Fibroblast of pulmonary artery (primary cell): Measurements from ENCODE around the gene DISP2.

ENCODE experiments used
- DNase-seq: peaks from one replicate; pipeline ENCODE4 v3.0.0-alpha.2; 2010; ENCODE audit warnings: low read depth
- H3K4me3 ChIP-seq: replicated peaks from 2 replicates; pipeline ENCODE4 v1.5.1; 2011; ENCODE audit warnings: low read depth, mild to moderate bottlenecking, control low read depth, low read length, moderate library complexity
- TF ChIP-seq, protein P1 (sequence below): IDR thresholded peaks from 2 replicates; pipeline ENCODE4 v1.5.1; 2011; ENCODE audit warnings: mild to moderate bottlenecking, control low read depth, low read length, inconsistent platforms; ENCODE audit errors: missing control alignments

DISP2 gene

DNA sequence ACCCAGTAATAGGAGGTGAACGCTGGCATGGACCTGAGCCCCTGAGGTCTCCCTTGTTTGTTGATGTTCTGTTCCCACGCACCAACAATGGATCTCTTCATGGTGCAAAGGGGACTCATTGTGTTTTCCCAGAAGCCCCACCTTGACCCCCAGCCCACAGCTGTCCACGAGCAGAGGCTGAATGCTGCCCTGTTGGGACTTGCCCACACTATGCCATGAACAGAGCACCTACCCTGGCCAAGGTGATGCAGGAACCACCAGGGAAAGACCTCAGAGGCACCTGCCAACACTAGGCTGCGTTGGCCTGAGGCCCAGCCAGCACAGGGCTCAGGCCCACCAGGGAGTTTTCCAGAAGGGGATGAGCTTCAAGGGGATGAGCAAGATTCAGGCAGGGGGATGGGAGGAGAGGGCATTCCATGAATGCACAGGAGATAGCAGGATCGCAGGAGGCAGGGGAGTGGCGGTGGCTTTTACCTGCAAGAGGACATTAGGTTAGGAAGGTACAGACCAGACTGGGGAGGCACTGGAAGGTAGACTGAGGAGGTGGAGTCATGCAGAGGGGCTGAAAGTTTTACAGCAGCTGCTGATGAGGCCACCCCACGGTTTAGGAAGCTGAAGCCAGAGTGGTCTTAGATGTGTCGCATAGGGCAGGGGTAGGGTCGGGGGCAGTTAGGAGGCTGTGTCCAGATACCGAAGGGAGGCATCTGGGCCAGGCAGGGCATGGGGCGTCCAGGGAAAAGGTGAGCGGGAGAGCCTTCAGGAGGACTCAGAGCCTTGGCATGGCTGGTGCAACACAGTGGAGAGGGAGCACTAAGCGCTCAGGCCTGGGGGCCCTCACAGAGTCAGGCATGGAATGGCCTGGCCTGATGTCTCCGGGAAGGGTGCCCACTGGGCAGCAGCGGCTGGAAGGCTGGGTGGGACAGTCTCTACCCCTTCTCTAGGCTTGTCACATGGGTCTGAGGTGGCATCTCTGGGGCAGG, 11.2 kb upstream of the DISP2 start:
- DNase-seq, result no peak
- TF ChIP-seq, protein P1, sequence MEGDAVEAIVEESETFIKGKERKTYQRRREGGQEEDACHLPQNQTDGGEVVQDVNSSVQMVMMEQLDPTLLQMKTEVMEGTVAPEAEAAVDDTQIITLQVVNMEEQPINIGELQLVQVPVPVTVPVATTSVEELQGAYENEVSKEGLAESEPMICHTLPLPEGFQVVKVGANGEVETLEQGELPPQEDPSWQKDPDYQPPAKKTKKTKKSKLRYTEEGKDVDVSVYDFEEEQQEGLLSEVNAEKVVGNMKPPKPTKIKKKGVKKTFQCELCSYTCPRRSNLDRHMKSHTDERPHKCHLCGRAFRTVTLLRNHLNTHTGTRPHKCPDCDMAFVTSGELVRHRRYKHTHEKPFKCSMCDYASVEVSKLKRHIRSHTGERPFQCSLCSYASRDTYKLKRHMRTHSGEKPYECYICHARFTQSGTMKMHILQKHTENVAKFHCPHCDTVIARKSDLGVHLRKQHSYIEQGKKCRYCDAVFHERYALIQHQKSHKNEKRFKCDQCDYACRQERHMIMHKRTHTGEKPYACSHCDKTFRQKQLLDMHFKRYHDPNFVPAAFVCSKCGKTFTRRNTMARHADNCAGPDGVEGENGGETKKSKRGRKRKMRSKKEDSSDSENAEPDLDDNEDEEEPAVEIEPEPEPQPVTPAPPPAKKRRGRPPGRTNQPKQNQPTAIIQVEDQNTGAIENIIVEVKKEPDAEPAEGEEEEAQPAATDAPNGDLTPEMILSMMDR, result no peak
- no peak overlapping the region for H3K4me3 ChIP-seq

DNA sequence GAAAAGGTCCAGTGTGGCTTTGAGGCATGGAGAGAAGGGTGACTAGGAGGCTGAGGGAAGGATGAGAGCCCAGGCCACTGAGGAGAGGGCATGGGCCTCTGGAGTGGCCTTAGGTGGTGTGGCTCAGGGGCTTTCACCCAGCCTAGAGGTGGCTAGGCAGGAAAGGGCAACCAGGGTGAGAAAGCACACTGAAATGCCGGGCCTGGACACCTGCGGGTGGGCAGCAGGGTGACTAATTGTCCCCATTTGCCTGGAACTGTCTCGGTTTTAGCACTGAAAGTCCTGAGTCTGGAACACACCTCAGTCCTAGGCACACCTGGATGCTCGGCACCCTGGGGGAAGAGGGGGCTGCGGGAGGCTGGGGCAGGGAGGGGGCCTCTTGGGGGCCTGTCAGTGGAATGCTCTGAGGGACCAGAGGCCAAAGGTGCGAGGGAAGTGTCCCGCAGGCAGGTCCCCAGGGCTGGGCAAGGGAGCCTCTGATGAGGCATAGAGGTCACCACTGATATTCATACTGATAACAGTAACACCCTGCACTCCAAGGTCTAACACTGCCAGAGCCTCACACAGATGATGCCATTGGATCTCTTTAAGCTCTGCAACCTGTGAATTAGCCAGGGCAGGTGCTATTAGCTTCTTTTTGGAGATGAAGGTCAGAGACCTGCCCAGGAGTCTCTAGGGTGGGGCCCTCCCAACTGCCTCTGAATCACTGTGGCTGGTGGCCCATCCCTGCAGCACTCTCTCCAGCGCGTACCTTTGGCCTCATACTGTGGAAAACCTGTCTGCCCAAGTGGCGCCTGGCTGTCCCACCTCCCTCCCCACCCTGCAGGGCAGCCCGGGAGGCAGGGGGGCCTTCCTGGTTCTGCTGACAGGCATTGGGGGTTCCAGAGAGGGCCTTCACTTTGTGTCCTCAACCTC, 10.2 kb upstream of the DISP2 start:
- TF ChIP-seq, protein P1, result no peak
- no peak for DNase-seq
- no peak overlapping the region for H3K4me3 ChIP-seq

DNA sequence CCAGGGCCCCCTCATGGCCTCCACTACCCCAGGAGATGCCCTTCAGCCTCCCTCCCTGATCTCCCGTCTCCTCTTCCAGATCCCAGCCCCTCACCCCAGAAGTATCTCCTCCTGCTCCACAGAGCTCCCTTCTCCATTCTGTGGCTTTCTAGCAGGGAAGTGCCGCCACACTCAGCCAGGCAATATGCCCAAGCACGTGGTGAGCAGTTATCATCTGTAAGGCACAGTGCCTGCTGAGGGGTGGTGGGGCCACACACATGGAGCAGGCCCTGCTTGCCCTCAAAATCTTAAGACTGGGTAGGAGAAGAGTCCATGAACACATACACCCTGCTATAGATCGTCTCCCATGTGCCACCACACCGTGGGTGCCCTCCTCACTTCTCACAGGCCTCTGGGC, 9.5 kb upstream of the DISP2 start:
- TF ChIP-seq, protein P1, result no peak
- no peak for DNase-seq
- no peak overlapping the region for H3K4me3 ChIP-seq

DNA sequence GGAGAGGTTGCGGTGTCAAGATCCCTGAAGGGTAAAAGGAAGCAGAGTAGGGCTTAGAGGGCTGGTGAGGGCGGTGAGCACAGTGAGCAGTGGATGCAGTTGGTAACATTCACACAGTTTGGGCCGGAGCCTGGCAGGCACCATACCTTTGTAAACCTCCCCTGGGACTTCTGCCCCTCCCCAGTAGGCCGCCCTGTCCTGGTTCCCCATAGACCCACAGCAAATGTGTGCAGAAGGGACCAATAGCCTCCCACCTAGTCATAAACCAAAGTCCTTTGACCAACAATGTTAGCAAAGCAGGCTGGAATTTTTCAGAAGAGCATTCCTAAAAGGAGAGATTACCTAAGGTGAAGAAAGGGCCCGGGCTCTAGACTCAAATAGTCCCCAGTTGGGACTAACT, 8.9 kb upstream of the DISP2 start:
- TF ChIP-seq, protein P1, result no peak
- no peak overlapping the region for H3K4me3 ChIP-seq
- DNase-seq, result no peak

DNA sequence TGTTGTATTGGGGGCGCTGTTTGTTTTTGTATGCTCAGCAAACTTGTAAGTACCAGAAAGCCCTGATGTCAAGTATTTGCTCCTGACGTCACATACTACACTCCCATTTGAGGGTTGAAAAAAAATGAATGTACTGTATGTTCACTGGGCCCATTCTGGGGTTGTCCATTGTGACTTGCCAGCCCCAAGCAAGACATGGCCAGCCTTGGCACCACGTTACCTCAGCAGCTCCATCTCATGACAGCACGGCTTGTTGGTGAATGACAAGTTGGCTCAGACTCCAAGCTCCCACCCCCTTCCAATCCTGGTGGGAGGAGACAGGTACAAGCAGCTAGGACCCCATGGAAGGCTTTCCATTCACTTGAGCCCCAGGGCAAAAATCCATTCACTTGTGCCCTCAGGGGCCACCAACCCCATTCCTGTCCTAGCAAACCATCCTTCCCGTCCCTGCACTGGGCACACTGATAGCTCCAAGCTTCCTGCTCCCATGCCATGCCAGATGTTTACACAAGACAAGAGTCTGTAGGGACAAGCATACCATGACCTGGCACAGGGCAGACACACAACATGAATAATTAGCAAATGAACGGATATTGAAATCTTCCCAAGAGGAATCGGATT, 5.6 kb upstream of the DISP2 start:
- DNase-seq, result no peak
- TF ChIP-seq, protein P1, result no peak

DNA sequence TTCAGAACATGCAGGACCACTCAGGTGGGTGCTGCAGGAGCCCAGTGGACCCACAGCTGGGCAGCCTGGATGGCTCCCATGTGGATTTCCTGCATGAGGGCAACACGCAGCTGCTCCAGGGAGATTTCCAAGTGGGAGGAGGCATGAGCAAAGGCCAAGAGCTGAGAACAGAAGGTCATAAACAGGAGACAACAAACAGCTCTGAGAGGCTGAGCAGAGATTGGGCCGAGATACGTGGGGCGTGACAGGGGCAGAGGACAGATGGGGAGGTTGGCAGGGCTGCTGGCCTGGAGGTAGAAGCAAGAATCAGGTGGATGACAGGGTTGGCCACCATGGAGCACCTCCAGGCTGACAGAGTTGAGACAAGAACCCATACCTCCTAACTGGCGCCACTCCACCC, 4.3 kb upstream of the DISP2 start:
- no peak overlapping the region for H3K4me3 ChIP-seq
- TF ChIP-seq, protein P1, result no peak
- DNase-seq, result no peak

More for the DNA sequence above, 5.6 kb upstream of the DISP2 start:
- no peak overlapping the region for H3K4me3 ChIP-seq
